GM18499 (cell line): ENCODE measurements around the gene SLC36A4.
A peak's percentile ranks its signal among the peaks of the same experiment; 100 is the strongest.
"Not testable (repeated sequence)": the region's sequence is repeated elsewhere in the genome, so short reads cannot be mapped to it uniquely, and the experiment has no call there.

ENCODE experiments used
- ATAC-seq: cut with Tn5 transposase; IDR thresholded peaks from one replicate; pipeline ENCODE4 v1.9.1; 2021; ENCODE audit warnings: moderate number of reproducible peaks; ENCODE audit not compliant: insufficient read depth, unreplicated experiment

The SLC36A4 gene

DNA sequence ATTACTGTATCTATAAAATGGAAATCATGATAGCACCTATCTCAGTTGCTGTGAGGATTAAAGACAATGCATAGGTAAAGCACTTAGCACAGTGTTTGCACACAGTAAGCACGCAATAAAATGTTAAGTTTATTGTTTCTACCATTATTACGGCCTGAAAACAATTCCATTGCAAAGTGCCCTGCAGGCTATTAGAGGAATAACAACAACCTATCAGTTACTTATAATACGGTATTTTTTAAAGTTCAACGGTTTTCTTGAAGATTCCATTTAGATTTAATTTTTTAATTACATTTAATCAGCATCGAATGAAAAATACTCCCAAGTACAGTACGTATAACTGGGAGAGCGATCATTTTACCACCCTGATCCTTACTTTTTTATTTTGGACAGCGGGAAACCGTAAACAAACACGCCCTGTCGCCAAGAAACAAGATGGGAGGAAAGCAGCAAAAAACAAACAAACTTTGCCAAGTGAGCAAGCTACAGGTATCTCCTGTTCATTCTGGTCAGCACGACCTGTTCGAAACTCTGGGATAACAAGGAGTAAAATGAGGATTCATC, 893 bp downstream of the SLC36A4 start:
- peak; percentile 15 for ATAC-seq

DNA sequence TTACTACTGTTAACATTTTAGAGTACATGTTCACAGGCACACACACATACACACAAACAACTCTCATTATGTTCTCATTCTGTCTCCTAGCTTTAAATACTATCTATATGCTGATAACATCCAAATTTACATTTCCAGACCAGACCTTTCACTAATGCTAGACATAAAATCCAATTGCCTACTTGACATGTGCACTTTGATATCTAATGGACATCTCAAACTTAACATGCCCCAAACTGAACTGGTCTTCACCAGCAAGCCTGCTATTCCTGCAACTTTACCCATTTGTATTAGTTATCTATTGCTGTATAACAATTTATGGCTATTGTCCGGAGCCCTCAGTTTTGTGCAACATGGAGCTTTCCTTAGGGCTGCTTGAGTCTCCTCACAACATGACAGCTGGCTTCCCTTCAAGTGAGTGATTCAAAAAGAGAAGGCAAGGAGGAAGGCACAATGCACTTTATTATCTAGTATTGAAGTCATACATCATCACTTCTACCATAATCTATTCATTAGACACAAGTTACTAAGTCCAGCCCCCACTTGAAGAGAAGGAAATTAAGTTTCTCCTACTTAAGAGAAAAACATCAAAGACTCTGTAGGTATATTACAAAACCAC, 3.0 kb downstream of the SLC36A4 start:
- no peak for ATAC-seq

DNA sequence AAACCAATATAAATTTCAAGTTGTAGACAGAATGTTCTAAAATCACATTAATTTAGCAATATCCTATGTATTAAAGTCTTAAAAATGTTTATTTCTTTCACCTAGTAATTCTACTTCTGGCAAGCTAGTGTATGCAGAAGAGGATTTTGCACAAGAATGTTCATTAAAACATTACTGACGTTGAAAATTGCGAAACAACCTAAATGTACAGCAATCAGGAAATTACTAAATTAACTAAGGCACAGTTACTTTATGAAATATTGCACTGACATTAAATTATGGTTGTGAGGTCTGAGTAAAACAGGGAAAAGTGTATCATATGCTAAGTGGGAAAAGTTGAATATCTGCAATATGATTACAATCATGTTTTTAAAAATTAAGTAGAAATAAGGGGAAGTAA, 4.1 kb downstream of the SLC36A4 start:
- ATAC-seq: no peak

DNA sequence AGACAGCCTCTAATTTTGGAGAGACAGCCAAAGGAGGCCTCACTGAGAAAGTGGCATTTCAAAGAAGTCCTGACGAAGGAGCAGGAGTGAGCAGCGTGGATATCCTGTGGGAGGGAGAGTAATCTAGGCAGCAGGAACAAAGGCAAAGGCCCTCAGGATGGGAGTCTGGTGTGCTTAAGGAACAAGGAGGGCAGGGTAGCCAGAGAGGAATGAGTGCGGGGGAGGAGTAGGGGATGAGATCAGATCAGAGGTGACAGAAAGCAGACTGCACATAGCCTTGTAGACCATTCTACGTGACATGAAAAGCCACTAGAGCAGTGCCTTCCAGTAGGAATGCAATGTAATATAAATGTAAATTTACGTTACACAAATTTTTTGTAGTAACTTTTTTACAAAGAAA, 5.6 kb downstream of the SLC36A4 start:
- ATAC-seq: no peak

DNA sequence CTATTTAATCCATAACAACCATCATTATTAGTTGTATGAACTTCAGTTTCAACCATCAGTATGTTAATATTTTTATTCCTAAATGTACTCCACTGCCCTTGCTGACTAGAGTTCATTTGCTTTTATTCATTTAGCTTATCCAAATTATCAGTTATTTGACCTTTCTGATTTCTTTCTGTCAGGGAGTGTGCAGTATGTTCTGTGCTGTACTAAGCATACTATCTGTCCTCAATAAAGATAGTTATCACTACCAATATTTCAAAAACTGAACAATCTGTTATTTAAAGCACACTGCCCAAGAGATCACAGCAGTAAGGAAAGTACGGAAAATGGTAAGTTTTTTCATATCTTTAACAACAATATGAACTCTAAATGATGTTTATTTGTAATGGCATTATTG, 8.3 kb downstream of the SLC36A4 start:
- ATAC-seq: no peak

DNA sequence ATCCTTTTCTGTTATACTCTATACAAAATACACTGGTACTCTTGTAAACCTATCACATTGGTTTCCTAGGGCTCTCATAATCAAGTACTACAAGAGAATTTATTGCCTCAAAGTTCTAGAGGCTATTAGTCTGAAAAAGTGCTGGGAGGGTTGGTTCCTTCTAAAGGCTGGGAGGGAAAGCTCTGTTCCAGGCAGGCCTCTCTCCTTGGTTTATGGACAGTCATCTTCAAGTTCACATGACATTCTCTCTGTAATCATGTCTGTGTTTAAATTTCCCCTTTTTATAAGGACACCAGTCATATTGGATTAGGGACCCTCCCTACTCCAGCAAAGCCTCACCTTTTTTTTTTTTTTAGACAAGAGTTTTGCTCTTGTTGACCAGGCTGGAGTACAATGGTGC, 9.1 kb downstream of the SLC36A4 start:
- ATAC-seq: no peak

DNA sequence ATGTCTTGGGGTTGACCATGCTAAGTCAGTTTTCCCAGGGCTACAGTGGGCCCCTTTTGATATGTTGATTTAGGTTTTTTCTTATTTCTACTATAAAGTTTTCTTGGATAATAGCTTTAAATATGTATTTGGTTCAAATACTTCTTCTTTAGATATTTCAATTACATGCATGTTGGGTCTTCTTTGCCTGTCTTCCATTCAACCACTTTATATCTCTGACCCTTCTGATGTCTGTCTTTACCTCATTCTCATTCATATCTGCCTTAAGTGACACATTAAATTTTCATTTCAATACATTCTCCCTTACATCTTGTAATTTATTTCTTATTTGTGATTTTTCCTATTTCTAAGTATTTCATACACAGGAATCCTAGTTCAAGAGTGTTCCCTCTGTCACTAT, 10.5 kb downstream of the SLC36A4 start:
- ATAC-seq: no peak

DNA sequence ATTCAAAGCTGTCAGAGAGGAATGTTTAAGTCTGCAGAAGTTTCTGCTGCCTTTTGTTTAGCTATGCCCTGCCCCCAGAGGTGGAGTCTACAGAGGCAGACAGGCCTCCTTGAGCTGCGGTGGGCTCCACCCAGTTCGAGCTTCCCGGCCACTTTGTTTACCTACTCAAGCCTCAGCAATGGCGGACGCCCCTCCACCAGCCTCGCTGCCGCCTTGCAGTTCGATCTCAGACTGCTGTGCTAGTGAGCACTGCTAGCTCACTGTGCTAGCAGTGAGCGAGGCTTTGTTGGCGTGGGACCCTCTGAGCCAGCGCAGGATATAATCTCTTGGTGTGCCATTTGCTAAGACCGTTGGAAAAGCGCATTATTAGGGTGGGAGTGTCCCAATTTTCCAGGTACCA, 19.9 kb downstream of the SLC36A4 start:
- not testable (repeated sequence) for ATAC-seq

DNA sequence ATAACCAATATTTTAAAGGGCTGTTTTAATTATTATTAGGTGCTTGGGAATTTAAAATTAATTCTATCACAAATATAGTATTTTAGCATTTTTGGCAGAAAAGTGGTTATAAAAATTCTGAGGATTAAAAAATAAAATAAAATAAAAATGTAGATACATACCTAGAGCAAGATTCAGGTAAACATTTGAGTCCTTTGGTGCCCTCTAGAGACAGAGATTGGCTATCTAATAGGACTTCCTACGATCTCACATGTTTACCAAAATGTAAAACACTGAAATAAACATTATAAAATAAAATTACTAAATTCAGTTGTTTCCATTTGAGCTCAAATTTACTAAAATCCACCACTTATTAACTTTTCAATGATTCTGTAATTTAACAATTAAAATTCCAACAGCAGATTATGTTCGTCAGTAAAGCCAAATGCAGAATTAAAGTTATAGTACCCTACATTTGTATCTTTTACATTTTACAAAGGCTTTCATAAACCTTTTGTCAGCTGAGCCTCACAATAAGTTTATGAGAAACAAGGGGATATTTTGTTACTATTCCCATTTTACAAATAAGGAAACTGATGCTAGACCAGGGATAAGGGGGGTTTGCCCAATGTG, 27.7 kb downstream of the SLC36A4 start:
- ATAC-seq: no peak

DNA sequence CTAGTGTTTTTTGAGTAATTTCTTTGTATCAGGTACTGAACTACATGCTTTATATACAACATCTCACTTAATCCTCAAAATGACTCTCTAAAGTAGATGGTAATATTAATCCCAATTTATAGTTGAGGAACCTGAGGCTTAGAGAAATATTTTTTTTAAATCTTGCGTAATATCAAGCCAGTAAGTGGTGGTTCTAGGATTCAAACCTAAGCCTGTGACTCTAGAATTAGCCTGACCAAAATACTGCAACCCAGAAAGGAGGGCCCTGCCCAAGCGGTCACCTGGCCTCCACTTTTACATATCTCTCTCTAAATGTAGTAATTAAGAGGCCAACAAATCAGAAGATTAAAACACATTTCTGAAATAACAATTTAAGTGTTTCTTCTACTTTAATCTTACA, 28.6 kb downstream of the SLC36A4 start:
- ATAC-seq: no peak

DNA sequence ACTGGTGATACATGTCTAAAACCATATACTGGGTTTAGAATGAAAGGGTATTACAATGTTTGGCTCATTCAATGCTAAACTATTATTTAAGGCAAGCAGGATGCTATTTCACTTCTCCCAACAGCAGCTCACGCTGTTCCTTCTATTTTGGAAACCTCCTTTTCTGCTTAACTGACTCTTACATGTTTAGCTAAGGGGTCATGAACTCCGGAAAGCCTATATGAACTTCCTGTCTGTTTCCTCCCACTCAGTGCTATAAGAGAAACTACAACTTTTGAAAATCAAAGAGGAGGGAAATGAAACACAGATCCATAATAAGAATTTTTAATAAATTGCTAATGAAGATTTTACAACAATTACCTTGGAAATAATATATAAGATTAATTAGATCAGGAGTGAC, 30.9 kb downstream of the SLC36A4 start:
- no peak for ATAC-seq

DNA sequence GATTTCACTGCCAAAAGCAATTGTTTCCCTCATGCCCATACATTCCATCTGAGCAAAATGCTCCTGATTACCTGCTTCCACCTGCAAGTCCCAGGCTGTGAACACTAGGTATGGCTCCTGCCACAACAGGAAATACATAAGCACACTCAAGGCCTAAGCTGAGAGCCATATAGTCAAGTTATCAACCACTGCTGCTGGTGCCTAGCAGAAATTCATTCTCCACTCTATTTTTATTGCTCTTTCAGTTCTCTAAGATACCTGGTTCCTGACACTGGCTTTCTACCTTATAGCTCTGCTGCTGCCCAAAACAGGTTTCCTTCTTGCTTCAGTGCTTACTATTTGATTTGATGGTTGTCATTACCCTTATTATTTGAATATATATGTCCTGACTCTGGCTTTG, 31.6 kb downstream of the SLC36A4 start:
- no peak for ATAC-seq

DNA sequence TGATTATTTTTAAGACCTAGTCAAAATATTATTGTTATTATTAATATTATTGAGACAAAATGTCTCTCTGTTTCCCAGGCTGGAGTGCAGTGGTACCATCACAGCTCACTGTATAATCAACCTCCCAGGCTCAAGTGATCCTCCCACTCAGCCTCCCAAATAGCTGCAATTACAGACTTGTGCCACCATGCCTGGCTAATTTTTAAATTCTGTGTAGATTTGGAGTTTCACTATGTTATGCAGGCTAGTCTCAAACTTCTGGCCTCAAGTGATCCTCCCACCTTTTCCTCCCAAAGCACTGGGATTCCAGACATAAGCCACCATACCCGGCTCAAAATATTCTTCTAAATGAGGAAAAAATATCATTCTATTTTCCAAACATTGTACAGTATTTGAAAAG, 37.0 kb downstream of the SLC36A4 start:
- no peak for ATAC-seq

DNA sequence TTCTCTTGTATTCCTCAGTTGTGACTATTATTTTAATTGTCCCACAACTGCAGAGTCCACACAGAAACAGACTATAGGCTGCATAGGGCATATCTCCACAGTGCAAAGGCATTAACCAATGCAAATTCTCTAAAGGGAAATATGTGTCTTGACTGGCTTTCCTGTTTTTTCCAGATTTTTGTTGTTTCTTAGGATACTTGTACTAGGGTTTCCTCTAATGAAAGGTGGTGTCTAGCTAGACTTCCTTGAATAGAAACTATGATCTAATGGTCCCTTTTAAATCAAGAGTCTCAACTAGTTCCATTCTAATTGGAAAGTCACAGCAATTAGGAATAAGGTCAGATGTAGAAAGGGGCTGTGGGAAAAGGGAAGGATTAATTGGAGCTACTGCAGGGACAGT, 37.6 kb downstream of the SLC36A4 start:
- ATAC-seq: no peak

DNA sequence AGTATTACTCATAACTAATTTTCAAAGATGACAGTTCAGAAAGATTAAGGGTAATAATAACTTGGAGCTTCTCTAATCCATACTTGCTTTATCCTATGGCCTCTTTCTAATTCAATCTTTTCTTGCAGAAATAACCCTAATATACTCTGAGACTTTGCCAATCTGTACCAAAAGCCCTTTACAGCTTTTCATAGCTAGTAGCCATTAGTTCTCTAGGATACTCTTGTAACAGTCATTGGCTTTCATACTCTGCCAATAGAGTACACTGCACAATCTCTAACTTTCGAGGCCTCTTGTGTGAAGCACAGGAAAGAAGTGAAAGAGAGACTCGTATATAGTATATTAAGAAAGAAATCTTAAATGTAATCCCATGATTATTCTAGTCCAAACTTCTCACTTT, 38.1 kb downstream of the SLC36A4 start:
- no peak for ATAC-seq

DNA sequence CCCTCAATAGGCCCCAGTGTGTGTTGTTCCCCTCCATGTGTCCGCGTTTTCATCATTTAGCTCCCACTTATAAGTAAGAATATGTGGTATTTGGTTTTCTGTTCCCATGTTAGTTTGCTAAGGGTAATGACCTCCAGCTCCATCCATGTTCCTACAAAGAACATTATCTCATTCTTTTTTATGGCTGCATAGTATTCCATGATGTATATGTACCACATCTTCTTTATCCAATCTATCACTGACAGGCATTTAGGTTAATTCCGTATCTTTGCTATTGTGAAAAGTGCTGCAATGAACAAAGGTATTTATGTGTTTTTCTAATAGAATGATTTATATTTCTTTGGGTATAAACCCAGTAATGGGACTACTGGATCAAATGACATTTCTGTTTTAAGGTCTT, 42.1 kb downstream of the SLC36A4 start:
- no peak for ATAC-seq

DNA sequence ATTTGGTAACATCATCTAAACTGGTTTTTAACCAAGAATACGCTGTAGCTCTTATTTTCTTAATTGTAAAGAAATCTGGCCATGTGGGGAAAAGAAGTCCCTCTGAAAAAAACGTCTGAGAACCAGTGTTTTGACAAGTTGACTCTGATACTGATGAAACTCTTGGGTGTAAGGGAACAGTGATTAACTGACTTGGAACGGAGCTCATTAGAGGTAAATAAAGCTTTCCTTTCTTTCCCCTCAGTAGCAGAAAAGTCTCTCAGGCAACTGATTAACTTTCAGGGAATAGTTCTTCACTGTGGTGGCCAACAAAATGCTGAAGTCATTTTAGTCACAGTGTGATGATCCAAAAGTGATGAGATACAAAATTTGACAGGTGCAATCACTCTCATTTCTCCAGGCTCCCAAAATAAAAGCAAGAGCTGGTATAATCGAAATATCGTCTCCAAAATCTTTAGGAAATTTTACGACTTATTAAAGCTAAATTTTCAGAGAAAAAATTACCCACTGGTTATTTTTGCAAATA, 52.3 kb downstream of the SLC36A4 start:
- ATAC-seq: no peak

DNA sequence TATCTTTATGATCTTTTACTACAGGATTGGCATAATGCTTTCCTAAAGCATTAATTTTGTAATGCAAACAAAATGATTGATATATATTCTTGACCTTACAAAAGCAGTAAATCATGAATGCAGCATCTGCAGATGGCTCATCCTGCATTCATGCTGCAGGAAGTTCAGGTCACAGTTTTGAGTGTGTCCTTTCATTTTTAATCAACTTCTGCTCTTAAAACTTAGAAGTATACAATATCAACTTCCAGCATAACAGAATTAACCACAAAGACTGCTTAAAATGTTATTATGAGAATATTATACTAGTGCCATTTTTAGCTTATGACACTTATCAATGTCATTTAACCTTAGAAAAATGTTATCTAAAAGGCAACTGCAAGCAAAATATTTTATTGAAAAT, 54.0 kb downstream of the SLC36A4 start:
- peak; percentile 61 for ATAC-seq

DNA sequence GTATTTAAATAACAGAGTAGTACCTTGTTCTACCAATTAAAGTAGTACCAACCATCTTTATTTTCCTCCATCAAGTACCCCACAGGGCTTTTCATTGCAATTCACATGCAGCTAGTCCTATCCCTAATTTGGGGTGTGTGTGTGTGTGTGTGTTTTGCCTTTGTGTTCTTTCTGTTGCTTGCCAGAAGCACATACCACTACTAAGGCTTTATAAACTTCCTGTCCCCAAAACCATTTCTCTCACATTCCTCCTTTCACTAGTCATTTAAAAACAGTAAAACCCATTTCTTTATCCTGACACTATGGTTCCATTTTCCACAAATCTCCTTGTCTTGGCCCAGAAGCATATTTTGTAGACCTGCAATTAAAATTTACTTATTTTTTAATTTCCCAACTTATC, 54.6 kb downstream of the SLC36A4 start:
- ATAC-seq: no peak

DNA sequence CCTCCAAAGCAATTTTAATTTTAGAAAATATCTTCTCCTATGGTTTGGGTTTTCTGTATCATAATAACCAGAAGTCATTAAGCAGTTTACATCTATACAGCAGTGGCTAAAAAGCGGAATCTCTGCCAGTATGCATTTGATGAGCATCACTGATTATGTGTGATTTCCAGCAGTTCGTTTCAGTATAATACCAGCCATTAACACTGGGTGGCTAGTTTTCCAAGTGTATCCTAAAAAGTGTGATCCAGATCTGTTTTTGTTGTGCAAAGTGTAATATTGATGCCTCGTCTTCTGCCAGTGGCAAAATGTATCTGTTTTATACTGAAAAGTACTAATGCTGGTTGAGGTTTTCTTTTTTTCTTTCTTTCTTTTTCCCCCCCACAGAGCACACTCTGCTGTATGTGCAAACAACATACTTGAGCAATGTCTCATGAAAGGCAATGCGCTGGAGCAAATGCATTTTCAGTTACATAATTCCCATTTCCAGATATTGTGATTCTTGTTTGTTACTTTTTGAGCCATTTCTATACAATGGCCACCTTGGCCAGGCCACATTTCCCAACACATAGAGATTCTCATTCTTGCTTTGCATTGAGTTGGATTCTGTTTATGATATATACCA, 64.2 kb downstream of the SLC36A4 start:
- no peak for ATAC-seq

DNA sequence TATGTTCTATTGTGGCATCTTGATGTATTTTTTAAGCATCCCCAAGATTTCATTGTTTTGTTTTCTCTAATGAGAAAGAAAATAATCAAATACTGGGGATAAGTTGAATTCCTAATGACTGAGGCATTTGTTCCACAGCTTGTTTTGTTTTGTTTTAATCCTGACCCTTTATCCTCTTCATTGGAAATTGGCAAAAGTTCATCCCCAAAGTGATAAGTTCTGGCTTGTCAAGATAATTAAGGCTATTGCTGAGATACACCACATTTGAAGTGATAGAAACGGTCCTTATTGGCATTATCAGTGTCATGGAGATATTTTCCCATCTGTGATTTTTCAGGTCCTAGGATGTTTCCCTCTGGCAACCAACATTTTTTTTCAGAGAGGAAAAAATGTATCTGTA, 65.0 kb downstream of the SLC36A4 start:
- no peak for ATAC-seq

DNA sequence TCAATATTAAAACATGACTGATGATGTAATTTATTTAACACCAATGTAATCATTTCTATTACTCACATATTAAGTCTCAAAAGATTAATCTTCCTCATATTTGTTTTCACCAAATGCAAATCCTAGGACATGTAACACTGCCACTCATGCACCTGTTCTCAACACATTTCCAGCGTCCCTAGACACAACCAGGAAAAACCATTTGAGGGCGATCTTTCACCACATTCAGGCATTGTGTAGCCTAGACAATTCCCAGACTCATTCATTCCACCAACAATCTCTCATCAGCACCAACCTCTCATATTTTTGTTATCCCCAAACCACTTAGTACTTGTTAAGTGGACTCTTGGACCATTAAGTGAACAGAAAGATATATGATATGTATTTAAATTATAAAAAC, 66.1 kb downstream of the SLC36A4 start:
- ATAC-seq: no peak
